GM12878 (cell line): ENCODE results near the gene CEACAM3. TPM values are rescaled to one million over a fixed set of nuclear protein-coding genes. Genes with fewer than 3 reads are reported as not detected.

ENCODE experiments used
- ATAC-seq: fragments of 200-7000 bp; cut with Tn5 transposase; 3 replicates; pipeline ENCODE4 v1.9.1; 2020; ENCODE audit warnings: mild to moderate bottlenecking, moderate library complexity
- BruUV-seq: library from RNA; stranded (reverse); fragments of 400-500 nt; replicated peaks from 2 replicates; lab custom pipeline; 2021; lab: Mats Ljungman, UMichigan
- CTCF ChIA-PET: fragments of 300-600 bp; sonication (Branson Sonifier 250); formaldehyde crosslinking; extraction: SDS; loops from one replicate; lab custom pipeline; 2021; ENCODE audit warnings: inconsistent platforms; lab: Yijun Ruan, JAX
- POLR2A ChIA-PET: fragments of 350-600 bp; formaldehyde crosslinking; extraction: SDS; loops from one replicate; lab custom pipeline; 2021; ENCODE audit warnings: inconsistent platforms; lab: Charles Lee
- RAD21 ChIA-PET: fragments of 300-600 bp; sonication (Branson Sonifier 250); formaldehyde crosslinking; loops from one replicate; lab custom pipeline; 2023; ENCODE audit warnings: antibody characterized with exemption; ENCODE audit not compliant: unreplicated experiment; lab: Charles Lee
- SMC1A ChIA-PET: fragments of 300-600 bp; sonication (Branson Sonifier 250); formaldehyde crosslinking; loops from one replicate; lab custom pipeline; 2023; ENCODE audit not compliant: unreplicated experiment, uncharacterized antibody; lab: Charles Lee
- DNase-seq: peaks from one replicate; pipeline ENCODE4 v3.0.0-alpha.2; 2011; ENCODE audit warnings: low read depth, low spot score
- FAIRE-seq: peaks from 3 replicates; lab custom pipeline; 2011; peaks lifted over from hg19 to GRCh38; lab: Jason Lieb, UNC
- H2AFZ ChIP-seq: 2 replicates; pipeline ENCODE4 v1.6.0; 2011; ENCODE audit warnings: low read depth, low read length, control low read depth; ENCODE audit not compliant: control insufficient read depth
- H3K27ac ChIP-seq: 2 replicates; pipeline ENCODE4 v1.5.1; 2011; ENCODE audit warnings: control low read depth; ENCODE audit not compliant: control insufficient read depth, insufficient read depth
- H3K27me3 ChIP-seq, 2 experiments: replicated peaks in 1 of 2; 2 replicates each; pipeline versions ENCODE4 v1.6.0 to v1.6.1; 2011; ENCODE audit warnings: low read length in 1 of 2; ENCODE audit not compliant: control insufficient read depth in 2 of 2, insufficient read depth in 2 of 2
- H3K36me3 ChIP-seq, 2 experiments: 2 replicates each; pipeline ENCODE4 v1.5.1; 2011; ENCODE audit warnings: low read length in 1 of 2; ENCODE audit not compliant: control insufficient read depth in 2 of 2, insufficient read depth in 2 of 2
- H3K4me1 ChIP-seq: 2 replicates; pipeline ENCODE4 v1.6.1; 2011; ENCODE audit warnings: mild to moderate bottlenecking, low read length, moderate library complexity, mixed read lengths; ENCODE audit not compliant: control insufficient read depth, insufficient read depth
- H3K4me2 ChIP-seq: 2 replicates; pipeline ENCODE4 v1.6.0; 2011; ENCODE audit warnings: control low read depth; ENCODE audit not compliant: control insufficient read depth, insufficient read depth
- H3K4me3 ChIP-seq: fragments of 200-600 bp; sonication (generic); 2 replicates; pipeline ENCODE4 v1.5.1; 2016
- H3K79me2 ChIP-seq: 2 replicates; pipeline ENCODE4 v1.6.0; 2011; ENCODE audit warnings: low read length; ENCODE audit not compliant: control insufficient read depth, insufficient read depth
- H3K9ac ChIP-seq: 2 replicates; pipeline ENCODE4 v1.8.0; 2011; ENCODE audit warnings: low read length, control low read depth, mixed read lengths; ENCODE audit not compliant: control insufficient read depth, insufficient read depth
- H3K9me3 ChIP-seq: replicated peaks from 3 replicates; pipeline ENCODE4 v1.5.1; 2011; ENCODE audit warnings: mild to moderate bottlenecking, low read length; ENCODE audit not compliant: control insufficient read depth, insufficient read depth
- H4K20me1 ChIP-seq: 2 replicates; pipeline ENCODE4 v1.6.0; 2011; ENCODE audit not compliant: control insufficient read depth, insufficient read depth
- BHLHE40 ChIP-seq, 2 experiments: fragments of 450-650 bp in 1 of 2; IDR thresholded peaks; 2 replicates each; pipeline ENCODE4 v1.6.1; 2011 to 2017; ENCODE audit warnings: low read depth in 2 of 2, borderline replicate concordance in 1 of 2, improper control_type of control experiment in 1 of 2, low read length in 1 of 2, mild to moderate bottlenecking in 1 of 2
- CTCF ChIP-seq, 3 experiments: IDR thresholded peaks in 2 of 3; conservative IDR thresholded peaks in 1 of 3; 2 replicates each; pipeline ENCODE4 v1.5.1; 2011; ENCODE audit warnings: low read depth in 3 of 3, low read length in 3 of 3, mild to moderate bottlenecking in 3 of 3, control low read depth in 2 of 3, moderate library complexity in 2 of 3, inconsistent platforms in 1 of 3, mixed read lengths in 1 of 3; ENCODE audit not compliant: control insufficient read depth in 2 of 3, insufficient read depth in 1 of 3; ENCODE audit errors: extremely low read depth in 1 of 3
- DPF2 ChIP-seq: fragments of 450-650 bp; IDR thresholded peaks from 2 replicates; pipeline ENCODE4 v1.6.1; 2017; ENCODE audit warnings: mild to moderate bottlenecking
- IKZF1 ChIP-seq: fragments of 450-650 bp; conservative IDR thresholded peaks from 2 replicates; pipeline ENCODE4 v1.6.1; 2017; ENCODE audit warnings: antibody characterized with exemption, mild to moderate bottlenecking
- IKZF2 ChIP-seq, 2 experiments: fragments of 450-650 bp; IDR thresholded peaks; 2 replicates each; pipeline ENCODE4 v1.6.1; 2017; ENCODE audit warnings: mild to moderate bottlenecking in 2 of 2, moderate library complexity in 2 of 2
- IRF5 ChIP-seq: fragments of 450-650 bp; IDR thresholded peaks from 2 replicates; pipeline ENCODE4 v1.6.1; 2017; ENCODE audit warnings: borderline replicate concordance
- JUND ChIP-seq: IDR thresholded peaks from 2 replicates; pipeline ENCODE4 v1.6.1; 2012; ENCODE audit warnings: low read depth, mild to moderate bottlenecking, low read length, improper control_type of control experiment, moderate library complexity
- MLLT1 ChIP-seq: fragments of 450-650 bp; IDR thresholded peaks from 2 replicates; pipeline ENCODE4 v1.6.1; 2016; ENCODE audit warnings: mild to moderate bottlenecking
- NBN ChIP-seq: fragments of 450-650 bp; IDR thresholded peaks from 2 replicates; pipeline ENCODE4 v1.6.1; 2016
- RAD21 ChIP-seq: IDR thresholded peaks from 2 replicates; pipeline ENCODE4 v1.6.1; 2011; ENCODE audit warnings: mild to moderate bottlenecking, low read depth, low read length, moderate library complexity; ENCODE audit not compliant: insufficient read depth
- RAD51 ChIP-seq: fragments of 450-650 bp; IDR thresholded peaks from 2 replicates; pipeline ENCODE4 v1.6.1; 2016; ENCODE audit warnings: moderate library complexity, mild to moderate bottlenecking, inconsistent platforms
- RUNX3 ChIP-seq: IDR thresholded peaks from 2 replicates; pipeline ENCODE4 v1.6.1; 2012; ENCODE audit warnings: low read length, inconsistent platforms
- SP1 ChIP-seq: IDR thresholded peaks from one replicate; pipeline ENCODE4 v1.6.1; 2011; ENCODE audit warnings: low read depth, low read length
- SPI1 ChIP-seq: IDR thresholded peaks from 2 replicates; pipeline ENCODE4 v1.6.1; 2011; ENCODE audit warnings: low read depth, mild to moderate bottlenecking, low read length, moderate library complexity, borderline replicate concordance; ENCODE audit not compliant: insufficient read depth
- ZBTB11 ChIP-seq: fragments of 450-650 bp; formaldehyde crosslinking; IDR thresholded peaks from 2 replicates; pipeline ENCODE4 v1.5.0; 2022; ENCODE audit warnings: mild to moderate bottlenecking, missing genetic modification characterization
- WGBS: methylation state at CpG from one replicate; pipeline ENCODE4 v1.1.6; 2016; ENCODE audit warnings: low lambda C conversion rate; ENCODE audit not compliant: insufficient replicate concordance, insufficient coverage; ENCODE audit errors: missing lambda C conversion rate; 5-methylcytosine and 5-hydroxymethylcytosine counted together
- in situ Hi-C: fragments of 300-500 bp; cut with MboI; formaldehyde crosslinking; loops from 9 replicates; pipeline ENCODE4 v1.14.3; 2018; ENCODE audit warnings: mixed read lengths
- intact Hi-C: fragments of 100-400 bp; cut with micrococcal nuclease; formaldehyde crosslinking; loops from one replicate; pipeline ENCODE4 v1.14.2; 2022; ENCODE audit not compliant: unreplicated experiment
- polyA plus RNA-seq, 11 experiments: library from polyadenylated mRNA; depleted of rRNA in 4 of 11; unstranded in 6 of 11; stranded (reverse) in 5 of 11; fragments of >200 nt; fragmentation: Nextera tagmentation in 4 of 11; fragmentation: Illumina TruSeq in 1 of 11; extraction: Ambion mirVana in 4 of 11; extraction: Trizol in 1 of 11; gene quantifications; 1 replicate in 1 of 11; 2 replicates in 10 of 11; pipeline versions ENCODE4 v1.2.1 to v1.2.3, GENCODE V29; 2011 to 2016; ENCODE audit warnings: inconsistent platforms in 2 of 11, missing spikeins in 2 of 11, low read depth in 1 of 11
- total RNA-seq, 4 experiments: library from RNA; depleted of rRNA in 3 of 4; stranded (reverse); fragments of >200 nt in 3 of 4; fragmentation: Illumina TruSeq in 1 of 4; extraction: Trizol in 1 of 4; gene quantifications; 2 replicates each; pipeline versions ENCODE4 v1.2.1 to v1.2.3, GENCODE V29; 2013 to 2021

CEACAM3 gene
- total and polyA plus RNA-seq, 10 of the 15 experiments (the other 5 are each of a cell fraction or from before 2014, with no cell fraction given), result not detected

- no peaks in the 10 kb centered on the region for H3K36me3 ChIP-seq
- DNase-seq (peak; percentile 23), ATAC-seq (peak; percentile 97), FAIRE-seq (peak; percentile 99)
- H3K4me2 ChIP-seq, result no peak overlapping the region
- H3K27ac ChIP-seq, result no peak overlapping the region
- WGBS, result 5% methylated on average over 5 of the region's 5 CpGs
- intact Hi-C loops (no loop called here), in situ Hi-C loops (no loop called here)
- ChIA-PET POLR2A (no interaction called here), CTCF (interaction anchor here (0.7 to 7.2 kb wide), 28 partner anchors 9 to 1933 kb away, joined by 3 to 188 read pairs (median 4); partner anchors contain the start of genes CEACAM6, CEACAM7 and RABAC1), RAD21 (interaction anchor here (1.1 to 5.2 kb wide), 2 partner anchors 26 to 69 kb away, joined by 3 to 37 read pairs; no protein-coding TSS in a partner anchor), SMC1A (interaction anchor here (0.9 to 5.5 kb wide), 11 partner anchors 10 to 356 kb away, joined by 3 to 47 read pairs (median 4); partner anchors contain the start of genes DMAC2, RABAC1 and RPS19)
- no peaks in the 10 kb centered on the region for H4K20me1 ChIP-seq
- H3K27me3 ChIP-seq, result peaks cover 0 to 6% of the 10 kb centered on the region in 2 experiments; a peak in 2 of 4 replicates
- no peak overlapping the region for H2AFZ ChIP-seq
- no peak overlapping the region for H3K9ac ChIP-seq
- no TSS peak for BruUV-seq
- no peaks in the 10 kb centered on the region for H3K79me2 ChIP-seq
- no peaks in the 10 kb centered on the region for H3K9me3 ChIP-seq
- no peaks in the 10 kb centered on the region; the same call in 1 of the 2 replicates for H3K4me1 ChIP-seq
- H3K4me3 ChIP-seq, result no peak overlapping the region
- TF ChIP-seq DPF2 (0 out of 2 replicates have a peak, but pooled peaks have one; percentile 45), IKZF1 (peak; percentile 66), RAD51 (no peak), SPI1 (peak; percentile 35; the same call in 1 of the 2 replicates), JUND (no peak), RUNX3 (peak; percentile 40; the same call in 1 of the 2 replicates), RAD21 (peak; percentile 16; the same call in 1 of the 2 replicates), MLLT1 (peak; percentile 29; the same call in 1 of the 2 replicates), ZBTB11 (CRISPR knock-in tag) (no peak), NBN (peak; percentile 43; the same call in 1 of the 2 replicates), IRF5 (peak; percentile 7; the same call in 1 of the 2 replicates), IKZF2 (IDR thresholded peaks at IDR 0.05) (peak; percentile 78 to 79), SP1 (no peak), CTCF (IDR thresholded peaks at IDR 0.05 in 2 of 3, conservative IDR thresholded peaks at IDR 0.05 in 1 of 3; ENCODE audit: control insufficient read depth in 2 of 3, extremely low read depth in 1 of 3, insufficient read depth in 1 of 3, low read depth in 3 of 3, low read length in 3 of 3) (peak; percentile 52 to 84 (median 83)), BHLHE40 (IDR thresholded peaks at IDR 0.05; ENCODE audit: borderline replicate concordance in 1 of 2, low read depth in 2 of 2, low read length in 1 of 2) (peak in 1 of 2 experiments; percentile 45; a peak in 1 of 4 replicates)
Measured at GRCh38 chr19:41795031-41795461, 1.3 kb upstream of the CEACAM3 start.
